BLaER1 (cell line): ENCODE data around the gene ASCC1.

Experiments used
- H3K27ac ChIP-seq: shearing (Covaris generic); formaldehyde crosslinking; 2 replicates; pipeline ENCODE4 v1.8.1; 2022
- H3K27me3 ChIP-seq: shearing (Covaris generic); formaldehyde crosslinking; 2 replicates; pipeline ENCODE4 v1.8.1; 2022
- H3K36me3 ChIP-seq: shearing (Covaris generic); formaldehyde crosslinking; 2 replicates; pipeline ENCODE4 v1.8.1; 2022
- H3K4me1 ChIP-seq: shearing (Covaris generic); formaldehyde crosslinking; 2 replicates; pipeline ENCODE4 v1.8.1; 2022
- H3K4me2 ChIP-seq: shearing (Covaris generic); formaldehyde crosslinking; 2 replicates; pipeline ENCODE4 v1.8.1; 2022
- H3K4me3 ChIP-seq: shearing (Covaris generic); formaldehyde crosslinking; 2 replicates; pipeline ENCODE4 v1.8.1; 2022
- H3K9ac ChIP-seq: shearing (Covaris generic); formaldehyde crosslinking; 2 replicates; pipeline ENCODE4 v1.8.1; 2022
- H3K9me3 ChIP-seq: shearing (Covaris generic); formaldehyde crosslinking; 2 replicates; pipeline ENCODE4 v1.8.1; 2022
- H4K20me1 ChIP-seq: shearing (Covaris generic); formaldehyde crosslinking; 2 replicates; pipeline ENCODE4 v1.8.1; 2022
- Cebpa-rat ChIP-seq: shearing (Covaris generic); IDR thresholded peaks from 2 replicates; pipeline ENCODE4 v1.8.1; 2022

ASCC1 gene

DNA sequence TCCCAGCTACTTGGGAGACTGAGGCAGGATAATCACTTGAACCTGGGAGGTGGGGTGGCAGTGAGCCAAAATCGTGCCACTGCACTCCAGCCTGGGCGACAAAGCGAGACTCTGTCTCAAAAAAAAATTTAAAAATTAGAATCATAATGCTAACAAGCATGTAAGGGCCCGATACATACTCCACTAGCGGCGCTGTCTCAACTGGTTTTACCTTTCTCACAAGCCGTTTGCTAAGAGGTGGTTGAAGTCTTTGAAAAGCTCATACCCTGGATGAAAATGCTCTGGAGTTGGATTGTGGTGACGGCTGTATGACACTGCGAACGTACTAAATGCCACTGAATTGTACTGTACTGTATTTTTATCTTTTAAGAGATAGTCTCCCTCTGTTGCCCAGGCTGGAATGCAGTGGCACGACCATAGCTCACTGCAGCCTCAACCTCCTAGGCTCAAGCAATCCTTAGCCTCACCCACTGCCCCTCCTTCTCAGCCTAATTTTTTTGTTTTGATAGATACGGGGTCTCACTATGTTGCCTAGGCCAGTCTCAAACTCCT lies 157.7 kb downstream of the ASCC1 start:
- H3K27ac ChIP-seq, result no peak overlapping the region
- no peaks in the 10 kb centered on the region for H3K36me3 ChIP-seq

DNA sequence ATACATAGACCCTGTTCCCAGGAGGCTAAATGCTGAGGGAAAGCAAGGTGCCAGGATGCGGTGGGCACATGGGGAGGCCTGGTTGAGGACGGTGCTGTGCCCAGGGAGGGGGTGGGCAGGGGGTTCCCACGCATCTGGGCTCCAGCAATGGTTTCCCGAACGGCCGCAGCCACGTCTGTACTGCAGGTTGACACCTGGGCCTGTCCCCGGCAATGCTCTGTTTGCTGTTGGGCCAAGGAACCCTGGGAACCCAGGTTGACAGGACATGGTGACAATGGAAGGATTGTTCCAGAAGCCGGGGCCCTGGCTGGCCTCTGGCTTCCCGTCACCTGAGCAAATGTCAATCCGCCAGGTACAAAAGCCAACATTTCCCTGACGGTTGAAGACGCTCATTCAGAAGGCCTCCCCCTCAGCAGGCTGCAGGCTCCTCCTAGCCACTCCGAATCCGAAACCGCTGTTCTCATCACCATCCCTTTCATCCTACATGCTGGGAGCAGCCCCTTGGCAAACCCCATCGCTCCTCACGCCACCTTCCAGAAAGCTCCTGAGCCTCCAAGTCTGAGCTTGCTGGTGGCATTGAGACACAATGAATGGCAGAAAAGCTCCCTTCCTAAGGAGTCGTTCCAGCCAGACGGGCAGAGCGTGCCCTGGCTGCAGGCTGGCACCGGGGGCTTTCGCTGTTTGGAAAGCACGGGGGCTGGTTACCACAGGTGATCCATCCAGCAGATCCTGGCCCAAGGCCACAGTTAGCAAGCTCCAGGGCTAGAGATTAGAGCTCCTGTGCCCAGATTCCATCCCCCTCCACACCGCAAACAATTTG lies 158.9 kb downstream of the ASCC1 start:
- Histone ChIP-seq H3K4me2 (no peak overlapping the region), H3K27me3 (no peaks in the 10 kb centered on the region), H3K36me3 (no peaks in the 10 kb centered on the region), H3K27ac (no peak overlapping the region), H3K4me3 (no peak overlapping the region), H3K4me1 (peaks cover 31% of the 10 kb centered on the region), H3K9ac (no peak overlapping the region), H3K9me3 (no peaks in the 10 kb centered on the region), H4K20me1 (no peaks in the 10 kb centered on the region)
- TF ChIP-seq Cebpa-rat, result no peak

More for the DNA sequence above, 157.7 kb downstream of the ASCC1 start:
- no peak overlapping the region for H3K4me3 ChIP-seq
- H3K9ac ChIP-seq, result no peak overlapping the region
- peak overlapping the region; percentile 77; the same call in 1 of the 2 replicates for H3K4me2 ChIP-seq
- H3K27me3 ChIP-seq, result no peaks in the 10 kb centered on the region
- no peaks in the 10 kb centered on the region for H4K20me1 ChIP-seq
- no peaks in the 10 kb centered on the region for H3K9me3 ChIP-seq
- no peak for TF ChIP-seq Cebpa-rat
- peaks cover 31% of the 10 kb centered on the region for H3K4me1 ChIP-seq

DNA sequence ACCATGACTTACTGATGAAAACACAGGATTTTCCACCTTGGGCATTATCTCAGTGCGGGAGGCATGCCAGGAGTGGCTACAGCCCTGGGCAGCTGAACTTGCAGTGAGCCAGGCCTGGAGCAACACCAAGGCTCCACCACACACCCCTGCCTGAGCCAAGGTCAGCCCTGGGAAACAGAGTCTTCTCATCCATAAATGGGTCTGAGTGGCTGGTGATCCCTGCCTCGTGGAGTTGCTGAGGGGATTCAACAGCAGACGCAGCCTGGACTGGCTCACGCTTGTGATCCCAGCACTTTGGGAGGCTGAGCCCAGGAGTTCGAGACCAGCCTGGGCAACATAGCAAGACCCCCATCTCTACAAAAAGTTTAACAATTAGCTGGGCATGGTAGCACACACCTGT lies 160.0 kb downstream of the ASCC1 start:
- H3K27me3 ChIP-seq, result no peaks in the 10 kb centered on the region
- H3K9me3 ChIP-seq, result no peaks in the 10 kb centered on the region
- H3K4me1 ChIP-seq, result peaks cover 24% of the 10 kb centered on the region
- H3K27ac ChIP-seq, result no peak overlapping the region
- no peaks in the 10 kb centered on the region for H4K20me1 ChIP-seq
- H3K9ac ChIP-seq, result no peak overlapping the region
- H3K4me3 ChIP-seq, result no peak overlapping the region
- H3K36me3 ChIP-seq, result no peaks in the 10 kb centered on the region
- no peak overlapping the region for H3K4me2 ChIP-seq
- TF ChIP-seq Cebpa-rat, result no peak

- H3K4me1 ChIP-seq, result peaks cover 11% of the 10 kb centered on the region
- H4K20me1 ChIP-seq, result no peaks in the 10 kb centered on the region
- H3K9me3 ChIP-seq, result no peaks in the 10 kb centered on the region
- H3K27me3 ChIP-seq, result no peaks in the 10 kb centered on the region
- TF ChIP-seq Cebpa-rat, result no peak
- H3K36me3 ChIP-seq, result no peaks in the 10 kb centered on the region
- H3K4me3 ChIP-seq, result no peak overlapping the region
- H3K27ac ChIP-seq, result no peak overlapping the region
- no peak overlapping the region for H3K9ac ChIP-seq
- H3K4me2 ChIP-seq, result no peak overlapping the region
Measured at GRCh38 chr10:72053690-72054089, 162.4 kb downstream of the ASCC1 start.

DNA sequence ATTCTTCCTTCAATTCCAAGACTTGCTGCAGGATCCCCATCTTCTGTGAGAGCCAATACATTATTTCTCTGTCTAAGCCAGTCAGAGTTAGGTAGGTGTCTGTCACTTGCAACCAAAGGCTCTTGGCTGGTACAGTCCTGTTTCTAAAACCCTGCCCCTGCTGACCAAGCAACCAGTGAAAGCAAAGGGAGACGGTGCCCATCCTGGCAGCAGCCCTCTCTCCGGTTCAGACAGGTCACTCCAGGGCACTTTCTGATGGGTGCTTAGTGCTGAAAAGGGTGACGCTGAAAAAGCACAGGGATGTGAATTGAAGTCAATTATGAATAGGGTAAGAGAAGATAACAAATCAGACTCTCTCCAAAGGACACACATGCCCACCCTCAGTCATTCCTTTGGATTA lies 165.2 kb downstream of the ASCC1 start:
- Histone ChIP-seq H4K20me1 (no peaks in the 10 kb centered on the region), H3K27me3 (no peaks in the 10 kb centered on the region), H3K36me3 (no peaks in the 10 kb centered on the region), H3K9me3 (no peaks in the 10 kb centered on the region), H3K4me3 (no peak overlapping the region), H3K4me2 (no peak overlapping the region), H3K4me1 (peaks cover 10% of the 10 kb centered on the region), H3K27ac (no peak overlapping the region), H3K9ac (no peak overlapping the region)
- no peak for TF ChIP-seq Cebpa-rat

DNA sequence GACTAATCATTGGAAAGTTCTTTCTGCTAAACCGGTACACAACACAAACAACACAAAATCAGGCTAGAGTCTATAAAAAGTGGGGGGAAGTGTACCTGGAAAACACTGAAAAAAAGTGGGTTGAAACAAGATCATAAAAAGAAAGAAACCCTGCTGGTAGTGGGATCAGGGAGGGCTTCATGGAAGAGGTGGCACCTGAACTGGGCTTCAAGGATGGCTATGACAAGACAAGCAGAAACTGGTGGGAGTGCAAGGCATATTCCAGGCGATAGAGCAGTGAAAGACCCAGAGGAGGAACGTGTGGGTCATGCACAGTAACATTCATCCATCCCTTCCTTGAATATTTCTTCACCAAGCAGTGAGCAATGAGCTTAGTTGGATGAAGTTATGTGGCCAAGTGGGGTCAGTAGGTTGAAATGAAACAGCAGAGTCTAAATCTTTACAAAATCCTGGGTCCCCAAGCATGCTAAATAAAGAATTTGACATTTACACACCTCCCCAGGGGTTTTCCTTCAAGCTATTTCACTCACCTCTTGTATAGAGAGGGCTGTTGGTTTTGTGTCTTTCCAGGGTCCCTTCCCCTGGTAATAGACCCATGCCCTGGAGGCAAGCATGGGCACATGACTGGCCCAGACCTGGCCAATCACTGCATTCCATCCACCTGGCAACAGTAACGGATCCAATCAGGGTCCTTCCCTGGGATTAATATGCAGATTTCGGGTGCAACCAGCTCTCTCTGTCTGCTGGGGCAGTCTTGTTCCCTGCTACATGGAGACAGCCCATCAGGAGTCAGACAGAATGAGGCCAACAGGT lies 165.9 kb downstream of the ASCC1 start:
- Histone ChIP-seq H3K36me3 (no peaks in the 10 kb centered on the region), H4K20me1 (no peaks in the 10 kb centered on the region), H3K4me1 (peaks cover 16% of the 10 kb centered on the region), H3K4me3 (no peak overlapping the region), H3K27ac (no peak overlapping the region), H3K9me3 (no peaks in the 10 kb centered on the region), H3K9ac (no peak overlapping the region), H3K4me2 (peak overlapping the region; percentile 27; the same call in 1 of the 2 replicates), H3K27me3 (no peaks in the 10 kb centered on the region)
- no peak for TF ChIP-seq Cebpa-rat

GRCh38 chr10:72049472-72049871 lies 166.6 kb downstream of the ASCC1 start:
- H3K4me1 ChIP-seq, result peaks cover 23% of the 10 kb centered on the region

DNA sequence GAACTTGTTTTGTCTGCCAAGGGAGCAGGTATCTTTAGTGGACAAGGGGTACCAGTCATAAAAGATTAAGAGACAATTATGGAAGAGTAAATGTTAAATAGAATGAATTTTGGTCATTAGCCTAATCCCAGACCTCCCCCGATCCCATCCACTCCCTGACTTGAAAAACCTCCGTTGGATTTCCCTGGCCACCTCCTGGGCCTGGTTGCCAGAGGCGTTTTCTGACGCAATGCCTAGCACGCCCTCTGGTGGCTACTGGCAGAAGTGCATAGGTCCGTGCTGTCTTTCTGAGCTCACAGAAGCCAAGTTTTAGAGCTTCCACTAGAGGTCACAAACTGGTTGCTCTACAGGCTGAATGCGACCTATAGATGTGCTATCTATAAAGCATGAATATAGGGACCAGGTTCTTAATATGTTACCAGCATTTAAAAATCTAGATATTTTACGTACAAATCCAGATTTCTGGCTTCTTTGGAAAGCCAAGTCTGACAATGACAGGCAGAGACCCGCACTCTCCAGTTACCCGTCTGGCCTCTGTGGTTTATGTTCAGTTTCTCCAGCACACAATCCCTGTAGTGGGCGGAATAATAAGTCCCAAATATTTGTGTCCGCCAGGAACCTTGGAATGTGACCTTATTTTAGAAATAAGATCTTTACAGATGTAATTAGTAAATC lies 167.5 kb downstream of the ASCC1 start:
- no peak overlapping the region for H3K4me2 ChIP-seq
- no peaks in the 10 kb centered on the region for H3K36me3 ChIP-seq
- no peaks in the 10 kb centered on the region for H3K9me3 ChIP-seq
- TF ChIP-seq Cebpa-rat, result peak; percentile 76
- H3K27ac ChIP-seq, result no peak overlapping the region
- H4K20me1 ChIP-seq, result no peaks in the 10 kb centered on the region
- H3K4me1 ChIP-seq, result peaks cover 32% of the 10 kb centered on the region
- H3K9ac ChIP-seq, result no peak overlapping the region
- H3K27me3 ChIP-seq, result no peaks in the 10 kb centered on the region
- no peak overlapping the region for H3K4me3 ChIP-seq

More at GRCh38 chr10:72049472-72049871, 166.6 kb downstream of the ASCC1 start:
- no peaks in the 10 kb centered on the region for H3K9me3 ChIP-seq
- no peak overlapping the region for H3K4me3 ChIP-seq
- no peak overlapping the region for H3K4me2 ChIP-seq
- H3K9ac ChIP-seq, result no peak overlapping the region
- no peak for TF ChIP-seq Cebpa-rat
- H3K27me3 ChIP-seq, result no peaks in the 10 kb centered on the region
- no peaks in the 10 kb centered on the region for H3K36me3 ChIP-seq
- H4K20me1 ChIP-seq, result no peaks in the 10 kb centered on the region
- no peak overlapping the region for H3K27ac ChIP-seq
